ENCODE measurements around the gene TMEM238L.

GRCh38 chr17:10843811-10844210 lies 39.9 kb upstream of the TMEM238L start:
- no peak for TF ChIP-seq CTCF (IDR thresholded peaks at IDR 0.05)
- TF ChIP-seq POLR2A (IDR thresholded peaks at IDR 0.05) = no peak
- TF ChIP-seq EP300 (IDR thresholded peaks at IDR 0.05) = no peak
- no peak for TF ChIP-seq POLR2AphosphoS5 (IDR thresholded peaks at IDR 0.05)
